Body of pancreas (tissue), 4 donors: ENCODE measurements around the gene RELL2. TPM values are rescaled to one million over a fixed set of nuclear protein-coding genes. Genes with fewer than 3 reads are reported as not detected.

ENCODE experiments used
- ATAC-seq: fragments of 150-250 bp; one replicate; pipeline ENCODE4 v1.9.1; 2016
- DNase-seq, 4 donors: peaks; one replicate each; pipeline ENCODE4 v3.0.0-alpha.2; 2019
- H3K27ac ChIP-seq, 4 donors: fragments of 200-600 bp; sonication (generic); 1 replicate in 3 of 4; 2 replicates in 1 of 4; pipeline versions ENCODE4 v1.5.1 to v1.6.1; 2016 to 2019; ENCODE audit warnings: mild to moderate bottlenecking in 1 of 4, mixed read lengths in 1 of 4, moderate library complexity in 1 of 4
- H3K27me3 ChIP-seq, 2 donors: fragments of 200-600 bp; sonication (generic); one replicate each; pipeline ENCODE4 v1.6.0; 2016; ENCODE audit warnings: mild to moderate bottlenecking in 1 of 2
- H3K36me3 ChIP-seq, 2 donors: fragments of 200-600 bp; sonication (generic); replicated peaks in 1 of 2; 2 replicates each; pipeline ENCODE4 v1.5.1; 2016; ENCODE audit warnings: low read depth in 2 of 2; ENCODE audit not compliant: insufficient read depth in 1 of 2
- H3K4me1 ChIP-seq: fragments of 200-600 bp; sonication (generic); one replicate; pipeline ENCODE4 v1.6.0; 2016
- H3K4me3 ChIP-seq, 2 donors: fragments of 200-600 bp; sonication (generic); 1 replicate in 1 of 2; 2 replicates in 1 of 2; pipeline ENCODE4 v1.5.1; 2016 to 2019
- H3K9me3 ChIP-seq, 3 donors: fragments of 200-600 bp; sonication (generic); 1 replicate in 2 of 3; 2 replicates in 1 of 3; pipeline ENCODE4 v1.5.1; 2016
- POLR2A ChIP-seq, 3 donors: fragments of 450-650 bp; IDR thresholded peaks; one replicate each; pipeline ENCODE4 v1.6.1; 2016; ENCODE audit warnings: antibody characterized with exemption in 3 of 3, mild to moderate bottlenecking in 2 of 3
- WGBS, 2 donors: methylation state at CpG; one replicate each; pipeline ENCODE4 v1.1.5; 2017; 5-methylcytosine and 5-hydroxymethylcytosine counted together
- intact Hi-C: fragments of 100-400 bp; cut with DNase I; formaldehyde crosslinking; loops from one replicate; pipeline ENCODE4 v1.15.1; 2023
- total RNA-seq, 2 donors: library from RNA; depleted of rRNA; stranded (reverse); fragments of >200 nt; gene quantifications; one replicate each; pipeline ENCODE4 v1.1.0, GENCODE V29; 2016
- TF ChIP-seq, protein P1 (sequence below), 7 experiments: fragments of 450-650 bp in 4 of 7; fragments of 200-600 bp in 3 of 7; sonication (generic) in 3 of 7; IDR thresholded peaks; one replicate each; pipeline ENCODE4 v1.5.1; 2016 to 2019; ENCODE audit warnings: antibody characterized with exemption in 7 of 7

Gene RELL2
- total RNA-seq, 2 donors from 2014 or later = 2.9 to 8.9 TPM

DNA sequence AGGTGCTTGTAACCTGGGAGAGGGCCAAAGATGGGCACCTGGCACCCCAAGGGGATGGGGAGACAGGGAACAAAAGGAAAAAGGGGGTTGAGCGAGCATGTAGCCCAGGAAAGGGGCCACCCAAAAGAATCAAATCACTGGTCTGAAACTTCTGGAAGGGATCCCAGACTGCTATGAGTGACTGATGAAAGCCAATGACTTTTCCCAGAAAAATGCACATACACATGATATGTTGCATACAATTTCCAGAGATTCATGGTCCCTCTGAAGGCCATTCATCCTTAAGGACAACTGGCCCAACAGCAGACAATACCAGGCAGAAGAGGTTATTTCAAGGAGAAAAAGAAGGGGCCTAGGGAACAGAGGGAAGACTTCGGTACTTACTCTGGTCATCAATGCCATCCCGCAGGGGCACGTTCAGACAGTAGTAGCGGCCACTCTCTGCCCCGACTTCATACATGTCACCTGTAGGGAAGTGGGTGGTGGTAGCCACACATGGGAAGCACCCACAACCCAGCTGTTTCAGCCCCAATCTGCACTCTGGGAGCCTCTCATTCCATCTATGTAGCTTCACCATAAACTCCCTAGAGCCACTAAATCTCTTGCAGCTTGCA, 8.5 kb upstream of the RELL2 start:
- Histone ChIP-seq H3K4me3 (no peak overlapping the region), H3K27me3 (no peaks in the 10 kb centered on the region), H3K4me1 (peaks cover 11% of the 10 kb centered on the region), H3K9me3 (no peaks in the 10 kb centered on the region), H3K36me3 (peaks cover 3 to 10% of the 10 kb centered on the region in 2 donors), H3K27ac (no peak overlapping the region)
- no peak for ATAC-seq
- 90 to 96% methylated on average over 6 of the region's 6 CpGs for WGBS, 2 donors
- intact Hi-C loops = loop anchor here (5.0 kb wide), 1 partner anchor 41 kb away; no protein-coding TSS in a partner anchor
- TF ChIP-seq, protein P1, sequence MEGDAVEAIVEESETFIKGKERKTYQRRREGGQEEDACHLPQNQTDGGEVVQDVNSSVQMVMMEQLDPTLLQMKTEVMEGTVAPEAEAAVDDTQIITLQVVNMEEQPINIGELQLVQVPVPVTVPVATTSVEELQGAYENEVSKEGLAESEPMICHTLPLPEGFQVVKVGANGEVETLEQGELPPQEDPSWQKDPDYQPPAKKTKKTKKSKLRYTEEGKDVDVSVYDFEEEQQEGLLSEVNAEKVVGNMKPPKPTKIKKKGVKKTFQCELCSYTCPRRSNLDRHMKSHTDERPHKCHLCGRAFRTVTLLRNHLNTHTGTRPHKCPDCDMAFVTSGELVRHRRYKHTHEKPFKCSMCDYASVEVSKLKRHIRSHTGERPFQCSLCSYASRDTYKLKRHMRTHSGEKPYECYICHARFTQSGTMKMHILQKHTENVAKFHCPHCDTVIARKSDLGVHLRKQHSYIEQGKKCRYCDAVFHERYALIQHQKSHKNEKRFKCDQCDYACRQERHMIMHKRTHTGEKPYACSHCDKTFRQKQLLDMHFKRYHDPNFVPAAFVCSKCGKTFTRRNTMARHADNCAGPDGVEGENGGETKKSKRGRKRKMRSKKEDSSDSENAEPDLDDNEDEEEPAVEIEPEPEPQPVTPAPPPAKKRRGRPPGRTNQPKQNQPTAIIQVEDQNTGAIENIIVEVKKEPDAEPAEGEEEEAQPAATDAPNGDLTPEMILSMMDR (IDR thresholded peaks at IDR 0.05) = no peak
- no peak for TF ChIP-seq POLR2A (IDR thresholded peaks at IDR 0.05)
- no peak for DNase-seq

DNA sequence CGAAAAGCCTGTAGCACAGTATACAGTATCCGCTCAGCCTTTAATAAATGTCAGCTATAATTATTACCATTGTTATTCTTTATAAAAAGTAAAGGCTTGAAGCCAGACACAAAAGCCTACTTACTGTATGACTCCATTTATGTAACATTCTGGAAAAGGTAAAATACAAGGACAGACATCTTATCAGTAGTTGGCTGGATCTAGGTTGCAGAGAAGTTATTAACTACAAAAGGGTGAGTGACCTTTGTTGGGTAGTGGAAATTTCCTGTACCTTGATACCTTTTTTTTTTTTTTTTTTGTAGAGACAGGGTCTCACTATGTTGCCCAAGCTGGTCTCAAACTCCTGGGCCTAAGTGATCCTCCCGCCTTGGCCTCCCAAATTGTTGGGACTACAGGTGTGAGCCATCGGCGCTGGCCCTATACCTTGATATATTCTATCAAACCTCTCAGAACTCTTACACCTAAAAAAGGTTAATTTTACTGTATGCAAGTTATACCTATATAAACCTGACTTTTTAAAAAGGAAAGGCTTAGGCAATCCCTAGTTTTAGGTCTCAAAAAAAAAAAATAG, 6.1 kb upstream of the RELL2 start:
- 81 to 84% methylated on average over 5 of the region's 5 CpGs for WGBS, 2 donors
- H3K9me3 ChIP-seq = no peaks in the 10 kb centered on the region
- H3K4me3 ChIP-seq = no peak overlapping the region
- no peak for DNase-seq
- H3K4me1 ChIP-seq = peaks cover 23% of the 10 kb centered on the region
- ATAC-seq = no peak
- no peaks in the 10 kb centered on the region for H3K27me3 ChIP-seq
- intact Hi-C loops = no loop called here
- TF ChIP-seq, protein P1 (IDR thresholded peaks at IDR 0.05) = no peak
- no peak for TF ChIP-seq POLR2A (IDR thresholded peaks at IDR 0.05)
- peaks cover 0 to 3% of the 10 kb centered on the region in 2 donors for H3K36me3 ChIP-seq
- H3K27ac ChIP-seq = no peak overlapping the region

DNA sequence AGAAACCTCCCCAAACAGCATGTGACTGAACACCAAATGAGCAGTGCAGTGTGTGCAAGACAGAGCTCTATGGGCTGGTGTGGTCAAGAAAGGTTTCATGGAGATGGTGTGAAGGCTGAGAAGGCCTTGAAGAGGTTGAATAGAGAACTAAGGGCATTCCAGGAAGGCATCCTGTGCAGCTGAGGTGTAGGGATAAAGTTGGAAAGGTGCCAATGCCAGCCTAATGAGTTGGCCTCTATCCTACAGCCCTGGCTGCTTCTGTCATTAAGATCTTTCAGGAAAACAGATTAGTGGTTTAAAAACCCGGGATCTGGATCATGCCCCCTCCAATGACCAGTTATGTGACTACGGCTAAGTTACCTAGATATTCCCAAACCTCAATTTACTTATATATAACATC, 4.1 kb upstream of the RELL2 start:
- intact Hi-C loops = no loop called here
- ATAC-seq = no peak
- DNase-seq = no peak
- WGBS, 2 donors = 70 to 80% methylated on average over 2 of the region's 2 CpGs
- Histone ChIP-seq H3K4me1 (peaks cover 34% of the 10 kb centered on the region), H3K27ac (no peak overlapping the region), H3K4me3 (no peak overlapping the region), H3K9me3 (no peaks in the 10 kb centered on the region), H3K36me3 (no peaks in the 10 kb centered on the region), H3K27me3 (no peaks in the 10 kb centered on the region)
- no peak for TF ChIP-seq POLR2A (IDR thresholded peaks at IDR 0.05)
- TF ChIP-seq, protein P1 (IDR thresholded peaks at IDR 0.05) = no peak

DNA sequence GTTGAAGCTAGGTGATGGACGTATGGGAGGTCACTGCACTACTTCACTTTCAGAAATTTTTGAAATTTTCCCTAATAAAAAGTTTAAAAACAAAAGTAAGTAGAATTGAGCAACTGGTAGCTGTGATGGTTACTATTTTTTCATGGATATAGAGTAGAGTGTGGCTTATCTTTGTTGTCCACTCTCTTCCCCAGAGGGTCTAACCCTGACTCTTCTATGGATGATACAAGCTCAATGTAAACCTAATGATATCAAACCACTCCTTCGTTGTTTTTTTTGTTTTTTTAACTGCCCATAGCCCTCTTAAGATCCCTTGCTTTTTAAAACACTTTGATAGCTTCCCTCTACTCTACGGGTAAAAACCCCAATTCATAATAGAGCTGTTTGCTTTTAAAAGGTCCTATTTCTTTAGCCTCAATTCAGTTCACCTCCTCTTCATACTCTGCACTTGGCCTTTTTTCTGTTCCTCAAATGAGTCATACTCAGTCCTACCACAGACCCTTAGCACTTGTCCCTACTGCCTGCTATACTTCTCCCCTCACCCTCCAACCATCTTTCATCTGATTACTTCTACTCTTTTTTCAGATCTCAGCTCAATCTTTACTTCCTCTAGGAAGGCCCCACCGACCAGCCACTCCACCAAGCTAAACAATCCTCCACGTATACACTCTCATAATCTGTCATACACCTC, 2.8 kb upstream of the RELL2 start:
- WGBS, 2 donors = 75 to 79% methylated on average over 5 of the region's 5 CpGs
- Histone ChIP-seq H3K4me3 (no peak overlapping the region), H3K4me1 (peaks cover 41% of the 10 kb centered on the region), H3K27me3 (no peaks in the 10 kb centered on the region), H3K27ac (no peak overlapping the region), H3K9me3 (no peaks in the 10 kb centered on the region), H3K36me3 (no peaks in the 10 kb centered on the region)
- DNase-seq = no peak
- no peak for ATAC-seq
- no peak for TF ChIP-seq POLR2A (IDR thresholded peaks at IDR 0.05)
- intact Hi-C loops = no loop called here

DNA sequence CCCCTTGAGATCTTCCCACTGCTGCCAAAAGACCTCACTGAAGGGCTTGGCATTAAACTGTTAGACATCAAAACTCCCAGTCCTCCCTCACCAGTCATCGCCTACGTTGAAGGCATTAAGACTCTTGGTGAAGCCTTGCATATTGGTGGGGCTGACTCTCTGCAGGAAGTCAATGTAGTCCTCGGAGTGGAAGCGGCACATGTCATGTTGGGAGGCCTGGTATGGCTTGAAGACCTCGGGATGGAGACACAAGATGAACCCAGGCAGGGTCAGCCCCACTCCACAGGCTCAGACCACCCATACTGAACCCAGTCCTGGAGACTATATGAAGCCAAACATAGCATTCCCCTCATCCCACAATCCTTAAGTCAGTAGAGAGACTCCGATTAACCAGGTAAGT, 2.1 kb upstream of the RELL2 start:
- Histone ChIP-seq H3K27me3 (no peaks in the 10 kb centered on the region), H3K27ac (no peak overlapping the region), H3K4me1 (peaks cover 41% of the 10 kb centered on the region), H3K4me3 (no peak overlapping the region), H3K36me3 (no peaks in the 10 kb centered on the region), H3K9me3 (no peaks in the 10 kb centered on the region)
- ATAC-seq (no peak), DNase-seq (no peak)
- no peak for TF ChIP-seq POLR2A (IDR thresholded peaks at IDR 0.05)
- TF ChIP-seq, protein P1 (IDR thresholded peaks at IDR 0.05) = no peak
- intact Hi-C loops = no loop called here
- WGBS, 2 donors = 84 to 96% methylated on average over 6 of the region's 6 CpGs
